ENCODE data around the gene TSHZ1. TPM values are rescaled to one million over a fixed set of nuclear protein-coding genes. Genes with fewer than 3 reads are reported as not detected.

Gene TSHZ1
- total and polyA plus RNA-seq, 2 experiments from 2014 or later, result 0.23 to 0.38 TPM

GRCh38 chr18:75169411-75169810 lies 41.2 kb upstream of the TSHZ1 start:
- DNase-seq (ENCODE audit: low spot score) (no peak), ATAC-seq (no peak)
- Histone ChIP-seq H3K4me3 (no peak overlapping the region), H3K9me2 (ENCODE audit: insufficient read depth) (no peaks in the 10 kb centered on the region), H3K27ac (ENCODE audit: low read depth) (no peak overlapping the region), H3K36me3 (ENCODE audit: insufficient read depth) (no peaks in the 10 kb centered on the region), H2AFZ (no peak overlapping the region), H3K4me2 (no peak overlapping the region), H3K27me3 (ENCODE audit: insufficient read depth) (no peaks in the 10 kb centered on the region), H4K20me1 (replicated peaks; ENCODE audit: insufficient read depth) (no peaks in the 10 kb centered on the region), H3K79me2 (replicated peaks; ENCODE audit: insufficient read depth) (no peaks in the 10 kb centered on the region), H3F3A (replicated peaks; ENCODE audit: low read depth) (no peaks in the 10 kb centered on the region), H3K4me1 (ENCODE audit: insufficient read depth) (no peaks in the 10 kb centered on the region)
- H3K9me3 Mint-ChIP-seq, result no peaks in the 10 kb centered on the region
- H3K4me1 Mint-ChIP-seq, result peaks cover 15% of the 10 kb centered on the region
- no peak overlapping the region for H3K27ac Mint-ChIP-seq
- H3K36me3 Mint-ChIP-seq (ENCODE audit: low read depth), result no peaks in the 10 kb centered on the region
- peaks cover 5% of the 10 kb centered on the region for H3K27me3 Mint-ChIP-seq (ENCODE audit: insufficient read depth, low read depth, poor library complexity)
- H3K4me3 Mint-ChIP-seq, result no peak overlapping the region
- TF ChIP-seq ZNF114 (CRISPR knock-in tag; IDR thresholded peaks at IDR 0.05) (no peak), STAT1 (IDR thresholded peaks at IDR 0.05; ENCODE audit: unreplicated experiment) (no peak), NANOG (IDR thresholded peaks at IDR 0.05; ENCODE audit: borderline replicate concordance) (no peak), JUNB (IDR thresholded peaks at IDR 0.05; ENCODE audit: unreplicated experiment) (no peak), REST (IDR thresholded peaks at IDR 0.05; ENCODE audit: unreplicated experiment) (no peak), CREB1 (CRISPR knock-in tag; IDR thresholded peaks at IDR 0.05; ENCODE audit: low read depth) (no peak), CTCF (conservative IDR thresholded peaks at IDR 0.05; ENCODE audit: low read depth in 2 of 2) (no peak), POLR2AphosphoS5 (IDR thresholded peaks at IDR 0.05; ENCODE audit: low read depth) (no peak), ETS1 (IDR thresholded peaks at IDR 0.05) (no peak), ZNF462 (CRISPR knock-in tag; IDR thresholded peaks at IDR 0.05) (no peak), ZNF331 (CRISPR knock-in tag; IDR thresholded peaks at IDR 0.05; ENCODE audit: low read depth) (no peak), EZH2phosphoT487 (IDR thresholded peaks at IDR 0.05; ENCODE audit: unreplicated experiment) (no peak), EZH2 (IDR thresholded peaks at IDR 0.05; ENCODE audit: low read depth, unreplicated experiment) (no peak)

All from GM23338 (cell line).